Tibial nerve (tissue), 4 donors: Measurements from ENCODE around the gene PTPRC. TPM values are rescaled to one million over a fixed set of nuclear protein-coding genes. Genes with fewer than 3 reads are reported as not detected.

ENCODE experiments used
- DNase-seq, 2 donors: peaks; one replicate each; pipeline ENCODE4 v3.0.0-alpha.2; 2019; ENCODE audit warnings: low spot score in 2 of 2
- H3K27ac ChIP-seq, 4 donors: fragments of 200-600 bp; sonication (generic) in 3 of 4; one replicate each; pipeline ENCODE4 v1.5.1; 2017 to 2019; ENCODE audit warnings: mild to moderate bottlenecking in 1 of 4
- H3K27me3 ChIP-seq, 2 donors: fragments of 200-600 bp; sonication (generic) in 1 of 2; one replicate each; pipeline versions ENCODE4 v1.5.1 to v1.6.0; 2017 to 2019
- H3K36me3 ChIP-seq, 3 donors: fragments of 200-600 bp; sonication (generic); one replicate each; pipeline ENCODE4 v1.5.1; 2018 to 2019
- H3K4me1 ChIP-seq, 4 donors: fragments of 200-600 bp; sonication (generic) in 3 of 4; one replicate each; pipeline ENCODE4 v1.5.1; 2017 to 2019
- H3K4me3 ChIP-seq, 4 donors: fragments of 200-600 bp; sonication (generic) in 3 of 4; one replicate each; pipeline ENCODE4 v1.5.1; 2017 to 2019; ENCODE audit warnings: mild to moderate bottlenecking in 1 of 4, moderate library complexity in 1 of 4
- H3K9me3 ChIP-seq, 4 donors: fragments of 200-600 bp; sonication (generic) in 3 of 4; one replicate each; pipeline ENCODE4 v1.5.1; 2017 to 2019
- CTCF ChIP-seq, 5 experiments: fragments of 200-600 bp in 3 of 5; fragments of 450-650 bp in 2 of 5; sonication (generic) in 3 of 5; IDR thresholded peaks; one replicate each; pipeline ENCODE4 v1.5.1; 2016 to 2019; ENCODE audit warnings: antibody characterized with exemption in 5 of 5, mild to moderate bottlenecking in 3 of 5, moderate library complexity in 2 of 5
- EP300 ChIP-seq, 2 donors: sonication (generic); formaldehyde crosslinking; IDR thresholded peaks; one replicate each; pipeline ENCODE4 v1.6.1; 2017; ENCODE audit warnings: antibody characterized with exemption in 2 of 2, mild to moderate bottlenecking in 1 of 2
- POLR2A ChIP-seq, 2 donors: fragments of 450-650 bp; IDR thresholded peaks; one replicate each; pipeline ENCODE4 v1.6.1; 2017; ENCODE audit warnings: antibody characterized with exemption in 2 of 2, mild to moderate bottlenecking in 2 of 2, moderate library complexity in 2 of 2
- WGBS, 2 donors: methylation state at CpG; one replicate each; pipeline ENCODE4 v1.1.5; 2018; 5-methylcytosine and 5-hydroxymethylcytosine counted together
- total RNA-seq, 4 donors: library from RNA; depleted of rRNA; stranded (reverse); fragments of >200 nt; gene quantifications; one replicate each; pipeline ENCODE4 v1.1.0, GENCODE V29; 2016

Gene PTPRC
- total RNA-seq, 4 donors from 2014 or later, result 10.3 to 16.5 (median 13.6) TPM

GRCh38 chr1:198797656-198798055 is 158.8 kb downstream of the PTPRC start:
- H3K27me3 ChIP-seq, result no peaks in the 10 kb centered on the region
- H3K4me1 ChIP-seq, result no peaks in the 10 kb centered on the region
- no peak for DNase-seq
- H3K9me3 ChIP-seq, result peaks cover 0 to 18% (median 0%) of the 10 kb centered on the region in 4 donors
- no peak overlapping the region for H3K4me3 ChIP-seq
- WGBS, 2 donors, result 91 to 95% methylated on average over 2 of the region's 2 CpGs
- H3K36me3 ChIP-seq, result no peaks in the 10 kb centered on the region
- H3K27ac ChIP-seq, result no peak overlapping the region
- TF ChIP-seq EP300 (IDR thresholded peaks at IDR 0.05) (no peak), POLR2A (IDR thresholded peaks at IDR 0.05) (no peak), CTCF (IDR thresholded peaks at IDR 0.05) (no peak)

DNA sequence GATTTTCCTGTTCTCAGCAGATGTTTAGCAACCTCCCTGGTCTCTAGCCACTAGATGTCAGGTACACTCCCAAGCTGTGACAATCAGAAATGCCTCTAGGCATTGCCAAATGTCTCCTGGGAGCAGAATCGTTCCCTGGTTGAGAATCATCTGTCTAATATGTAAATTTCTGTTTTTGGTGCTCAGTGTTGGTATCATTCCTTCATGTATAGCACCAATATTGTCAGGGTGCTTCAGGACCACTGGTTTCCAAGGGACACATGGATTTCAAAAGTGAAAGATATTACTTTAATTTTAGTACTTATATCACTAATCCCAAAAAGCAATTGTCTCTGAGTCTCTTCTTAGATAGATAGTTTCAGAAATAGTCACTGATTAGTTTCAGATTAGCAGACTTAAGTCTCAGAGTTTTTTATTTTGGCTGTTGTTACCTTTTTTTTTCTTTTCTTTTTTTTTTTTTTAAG is 160.1 kb downstream of the PTPRC start:
- peaks cover 0 to 18% (median 0%) of the 10 kb centered on the region in 4 donors for H3K9me3 ChIP-seq
- no peaks in the 10 kb centered on the region for H3K27me3 ChIP-seq
- H3K4me1 ChIP-seq, result no peaks in the 10 kb centered on the region
- no peaks in the 10 kb centered on the region for H3K36me3 ChIP-seq
- no peak overlapping the region for H3K27ac ChIP-seq
- TF ChIP-seq EP300 (IDR thresholded peaks at IDR 0.05) (no peak), POLR2A (IDR thresholded peaks at IDR 0.05) (no peak), CTCF (IDR thresholded peaks at IDR 0.05) (no peak)
- WGBS, 2 donors, result 43 to 53% methylated on average over 1 of the region's 1 CpG
- no peak for DNase-seq
- H3K4me3 ChIP-seq, result no peak overlapping the region

GRCh38 chr1:198805498-198806151 is 166.8 kb downstream of the PTPRC start:
- no peak for TF ChIP-seq EP300 (IDR thresholded peaks at IDR 0.05)
- no peak for TF ChIP-seq POLR2A (IDR thresholded peaks at IDR 0.05)
- no peak for TF ChIP-seq CTCF (IDR thresholded peaks at IDR 0.05)
- no peaks in the 10 kb centered on the region for H3K27me3 ChIP-seq
- no peak overlapping the region for H3K4me3 ChIP-seq
- WGBS, 2 donors, result 94 to 98% methylated on average over 5 of the region's 5 CpGs
- no peaks in the 10 kb centered on the region for H3K9me3 ChIP-seq
- no peak overlapping the region for H3K27ac ChIP-seq
- H3K36me3 ChIP-seq, result no peaks in the 10 kb centered on the region
- H3K4me1 ChIP-seq, result no peaks in the 10 kb centered on the region
- no peak for DNase-seq

DNA sequence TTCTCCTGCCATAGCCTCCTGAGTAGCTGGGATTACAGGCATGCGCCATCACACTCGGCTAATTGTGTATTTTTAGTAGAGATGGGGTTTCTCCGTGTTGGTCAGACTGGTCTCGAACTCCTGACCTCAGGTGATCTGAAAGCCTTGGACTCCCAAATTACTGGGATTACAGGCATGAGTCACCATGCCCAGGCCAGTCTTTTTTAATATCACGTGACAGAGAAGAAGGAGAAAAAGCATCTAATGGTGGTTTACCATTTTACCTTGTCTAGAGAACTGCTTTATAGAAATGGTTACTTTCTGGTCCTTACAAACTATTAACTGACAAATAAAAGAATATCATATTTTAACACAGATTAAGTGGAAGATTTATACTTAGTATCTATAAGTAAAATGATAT is 168.0 kb downstream of the PTPRC start:
- no peak for DNase-seq
- TF ChIP-seq POLR2A (IDR thresholded peaks at IDR 0.05) (no peak), EP300 (IDR thresholded peaks at IDR 0.05) (no peak), CTCF (IDR thresholded peaks at IDR 0.05) (no peak)
- Histone ChIP-seq H3K27me3 (no peaks in the 10 kb centered on the region), H3K9me3 (no peaks in the 10 kb centered on the region), H3K27ac (no peak overlapping the region), H3K4me1 (no peaks in the 10 kb centered on the region), H3K36me3 (no peaks in the 10 kb centered on the region), H3K4me3 (no peak overlapping the region)
- 94 to 97% methylated on average over 5 of the region's 5 CpGs for WGBS, 2 donors

Other genes starting within 250 kb of the PTPRC start
- gene ATP6V1G3, start 98.4 kb upstream of the PTPRC start, total RNA-seq, result not detected